HG03025 (cell line): Measurements from ENCODE around the gene DNM3.

Source experiments
- ATAC-seq: cut with Tn5 transposase; IDR thresholded peaks from one replicate; pipeline ENCODE4 v1.9.1; 2021; ENCODE audit warnings: mild to moderate bottlenecking, moderate library complexity; ENCODE audit not compliant: unreplicated experiment, low FRiP score

The DNM3 gene

GRCh38 chr1:172083191-172083590, 241.9 kb downstream of the DNM3 start:
- no peak for ATAC-seq

GRCh38 chr1:172084876-172085275, 243.6 kb downstream of the DNM3 start:
- no peak for ATAC-seq

DNA sequence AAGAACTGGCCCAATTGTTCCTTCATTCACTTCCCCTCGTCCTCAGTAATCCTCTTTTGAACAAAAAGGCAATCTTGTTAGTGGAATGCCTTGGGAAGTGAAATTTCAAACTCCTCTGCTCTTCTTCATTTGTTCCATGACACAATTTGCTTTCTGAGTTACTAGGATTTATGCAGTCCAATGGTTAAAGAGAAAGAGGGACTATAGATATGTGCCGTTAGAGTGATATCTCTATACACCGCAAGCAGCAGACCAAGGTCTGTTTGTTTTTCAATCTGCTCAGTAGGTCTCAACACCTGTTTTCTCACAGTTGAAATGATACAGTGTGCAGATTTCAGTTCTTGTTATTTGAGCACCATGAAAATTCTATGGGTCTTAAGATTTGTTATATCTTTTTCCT, 244.0 kb downstream of the DNM3 start:
- no peak for ATAC-seq

DNA sequence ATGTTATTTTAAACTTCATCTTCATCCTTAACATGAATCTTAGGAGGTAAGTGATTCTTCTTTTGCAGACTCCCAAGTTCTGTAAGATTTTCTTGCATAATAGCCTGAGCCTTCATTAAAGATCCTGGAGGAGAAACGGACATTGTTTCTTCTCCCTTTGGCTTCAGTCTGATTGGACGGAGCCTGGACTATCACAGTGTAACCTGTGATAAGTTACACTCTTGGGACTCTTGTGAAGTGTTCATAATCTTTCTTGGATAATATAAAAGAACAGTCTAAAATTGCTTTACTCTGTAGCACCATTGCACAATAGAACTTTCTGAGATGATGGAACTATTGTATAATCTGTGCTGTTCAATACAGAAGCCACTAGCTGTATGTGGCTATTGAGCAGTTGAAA, 244.8 kb downstream of the DNM3 start:
- ATAC-seq = no peak

GRCh38 chr1:172088256-172088655, 247.0 kb downstream of the DNM3 start:
- ATAC-seq = no peak

DNA sequence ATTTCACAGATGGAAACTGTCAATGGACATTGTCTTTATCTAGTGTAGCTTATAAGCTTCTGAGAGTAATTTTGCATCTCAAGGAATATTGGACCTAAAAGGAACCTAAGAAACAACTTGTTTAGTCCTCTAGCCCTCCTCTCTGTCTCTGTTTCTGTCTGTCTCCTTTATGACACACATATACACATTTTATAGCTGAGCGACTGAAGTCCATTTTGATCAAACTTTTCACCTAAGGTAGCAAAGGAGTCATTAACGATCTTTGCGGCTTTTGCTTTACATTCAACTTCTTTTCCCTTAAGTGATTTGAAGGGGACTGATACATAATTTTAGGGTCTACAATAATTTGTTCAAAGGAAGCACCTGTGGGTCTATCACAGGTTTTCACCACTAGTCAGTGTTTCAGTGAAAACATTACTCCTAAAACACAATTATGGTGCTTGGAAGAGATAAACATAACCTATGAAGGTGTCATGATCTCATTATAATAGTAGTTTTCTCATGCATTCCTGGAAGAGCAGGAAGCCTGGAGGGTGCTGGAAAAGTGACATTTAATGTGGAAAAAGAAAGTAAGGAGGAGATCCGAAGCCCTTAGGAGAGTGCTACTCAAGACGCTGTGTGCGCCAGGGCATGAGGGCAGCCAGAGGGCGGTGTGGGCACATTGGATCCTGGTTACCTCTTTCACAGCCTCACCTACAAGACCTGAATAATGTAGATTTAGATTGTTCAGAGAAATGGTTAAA, 248.6 kb downstream of the DNM3 start:
- ATAC-seq = no peak

DNA sequence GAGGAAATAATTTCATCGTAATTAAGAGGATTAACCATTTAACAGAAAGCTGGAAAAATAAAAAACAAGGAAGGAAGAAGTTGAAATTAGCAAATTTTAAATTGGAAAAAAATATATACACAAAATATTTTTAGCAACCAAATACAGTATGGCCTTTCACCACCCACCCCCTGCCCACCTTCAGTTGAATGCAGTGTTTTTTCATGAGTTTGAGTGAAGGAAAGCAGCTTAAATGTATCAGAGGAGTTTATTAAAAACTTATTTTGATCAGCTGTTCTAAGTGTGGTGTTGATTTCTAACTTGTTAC, 249.2 kb downstream of the DNM3 start:
- ATAC-seq = no peak

- no peak for ATAC-seq
Measured at GRCh38 chr1:172095846-172096245, 254.5 kb downstream of the DNM3 start.

DNA sequence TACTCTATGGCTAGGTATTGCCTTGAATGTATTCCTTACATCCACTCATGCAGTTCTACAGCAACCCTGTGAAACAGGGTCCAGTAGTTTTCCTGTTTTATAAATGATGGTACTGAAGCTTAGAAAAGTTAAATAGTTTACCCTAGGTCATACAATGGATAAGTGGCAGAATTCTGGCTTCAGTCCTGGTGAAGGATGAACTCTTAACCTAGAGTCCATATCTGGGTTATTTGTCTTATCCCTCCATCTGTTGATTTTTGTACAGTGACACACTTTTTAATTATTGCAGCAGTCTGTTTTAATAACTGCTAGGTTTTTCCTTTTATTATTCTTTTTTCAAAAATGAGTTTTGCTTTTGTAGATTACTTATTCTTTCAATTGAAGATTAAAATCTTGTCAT, 263.9 kb downstream of the DNM3 start:
- no peak for ATAC-seq

- ATAC-seq = no peak
Measured at GRCh38 chr1:172107316-172107975, 266.1 kb downstream of the DNM3 start.

- no peak for ATAC-seq
Measured at GRCh38 chr1:172108161-172108893, 267.0 kb downstream of the DNM3 start.

DNA sequence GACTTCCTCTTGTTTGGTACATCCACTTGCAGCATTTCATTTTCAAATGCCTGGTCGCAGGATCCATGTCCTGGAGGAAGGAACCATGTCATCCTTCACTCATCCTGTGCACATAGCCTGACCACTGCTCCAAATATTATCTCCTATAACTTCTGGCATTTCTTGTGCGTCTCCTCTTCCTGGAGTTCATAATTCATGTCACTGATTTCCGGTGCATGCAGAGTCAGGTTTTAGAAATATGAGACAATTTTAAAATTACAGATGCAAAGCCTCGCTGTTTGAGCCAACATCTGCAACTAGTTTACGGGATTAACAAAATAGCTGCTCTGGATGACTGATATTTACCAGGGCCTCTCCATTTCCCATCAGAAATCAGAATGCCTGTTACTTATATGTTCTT, 268.1 kb downstream of the DNM3 start:
- ATAC-seq = no peak

GRCh38 chr1:172112576-172112975, 271.3 kb downstream of the DNM3 start:
- ATAC-seq = no peak

- no peak for ATAC-seq
Measured at GRCh38 chr1:172117800-172118199, 276.5 kb downstream of the DNM3 start.

- ATAC-seq = no peak
Measured at GRCh38 chr1:172118618-172119017, 277.3 kb downstream of the DNM3 start.

- no peak for ATAC-seq
Measured at GRCh38 chr1:172119184-172119583, 277.9 kb downstream of the DNM3 start.

DNA sequence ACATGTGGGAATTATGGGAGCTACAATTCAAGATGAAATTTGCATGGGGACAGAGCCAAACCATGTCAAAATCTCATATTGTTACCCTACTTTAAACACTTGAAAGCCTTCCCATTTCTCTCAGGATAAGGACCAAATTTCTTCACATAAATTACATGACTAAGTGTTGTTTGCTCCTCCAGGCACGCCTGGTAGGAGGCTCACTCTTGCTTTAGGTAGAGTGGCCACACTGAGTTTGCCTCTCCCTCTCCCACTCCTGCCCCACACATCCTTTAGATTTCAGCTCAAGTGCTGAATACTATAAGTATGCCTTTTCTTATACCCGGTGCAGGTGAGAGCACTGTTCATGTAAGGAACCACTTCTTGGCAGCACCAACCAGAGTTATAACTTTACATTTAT, 279.1 kb downstream of the DNM3 start:
- ATAC-seq = no peak

- no peak for ATAC-seq
Measured at GRCh38 chr1:172121081-172121717, 279.9 kb downstream of the DNM3 start.

DNA sequence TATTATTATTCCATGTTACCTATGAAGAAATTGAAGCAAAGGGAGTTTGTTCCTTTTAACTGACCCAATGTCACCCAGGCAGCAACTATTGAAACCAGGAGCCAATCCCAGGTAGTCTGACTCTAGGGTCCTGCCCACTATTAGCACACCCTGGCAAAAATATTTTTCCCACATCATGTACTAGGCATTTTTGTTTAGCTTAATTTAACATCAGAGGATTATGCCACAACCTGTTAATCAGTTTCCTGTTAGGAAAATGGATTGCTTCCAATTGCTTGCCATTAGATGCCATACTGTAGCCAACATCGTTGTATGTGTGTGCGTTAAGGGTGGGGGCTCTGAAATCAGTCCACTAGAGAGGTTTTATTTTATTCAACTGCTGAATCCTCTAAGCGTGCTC, 281.1 kb downstream of the DNM3 start:
- ATAC-seq = no peak

DNA sequence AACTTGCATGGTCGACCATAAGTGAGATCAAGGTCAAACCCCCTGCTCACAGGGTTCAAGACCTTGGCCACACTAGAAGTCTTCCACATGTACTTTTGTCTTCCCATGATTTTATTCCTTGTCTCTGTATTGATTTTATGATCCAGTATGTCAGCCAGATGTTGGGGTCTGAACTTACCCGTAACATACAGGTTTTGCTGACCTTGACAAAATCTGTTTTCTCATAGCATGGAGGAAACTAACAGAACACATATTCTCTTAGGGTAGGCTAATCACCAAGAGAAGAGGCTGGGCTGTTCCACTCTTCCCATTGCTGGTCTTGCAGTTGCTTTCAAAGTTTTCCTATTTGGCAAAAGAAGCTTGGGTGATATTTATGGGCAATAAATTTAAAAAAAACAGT, 284.0 kb downstream of the DNM3 start:
- ATAC-seq = no peak

GRCh38 chr1:172125812-172126430, 284.6 kb downstream of the DNM3 start:
- ATAC-seq = no peak
